ENCODE data around the gene PARD3.
A peak's percentile ranks its signal among the peaks of the same experiment; 100 is the strongest.

PARD3 gene

DNA sequence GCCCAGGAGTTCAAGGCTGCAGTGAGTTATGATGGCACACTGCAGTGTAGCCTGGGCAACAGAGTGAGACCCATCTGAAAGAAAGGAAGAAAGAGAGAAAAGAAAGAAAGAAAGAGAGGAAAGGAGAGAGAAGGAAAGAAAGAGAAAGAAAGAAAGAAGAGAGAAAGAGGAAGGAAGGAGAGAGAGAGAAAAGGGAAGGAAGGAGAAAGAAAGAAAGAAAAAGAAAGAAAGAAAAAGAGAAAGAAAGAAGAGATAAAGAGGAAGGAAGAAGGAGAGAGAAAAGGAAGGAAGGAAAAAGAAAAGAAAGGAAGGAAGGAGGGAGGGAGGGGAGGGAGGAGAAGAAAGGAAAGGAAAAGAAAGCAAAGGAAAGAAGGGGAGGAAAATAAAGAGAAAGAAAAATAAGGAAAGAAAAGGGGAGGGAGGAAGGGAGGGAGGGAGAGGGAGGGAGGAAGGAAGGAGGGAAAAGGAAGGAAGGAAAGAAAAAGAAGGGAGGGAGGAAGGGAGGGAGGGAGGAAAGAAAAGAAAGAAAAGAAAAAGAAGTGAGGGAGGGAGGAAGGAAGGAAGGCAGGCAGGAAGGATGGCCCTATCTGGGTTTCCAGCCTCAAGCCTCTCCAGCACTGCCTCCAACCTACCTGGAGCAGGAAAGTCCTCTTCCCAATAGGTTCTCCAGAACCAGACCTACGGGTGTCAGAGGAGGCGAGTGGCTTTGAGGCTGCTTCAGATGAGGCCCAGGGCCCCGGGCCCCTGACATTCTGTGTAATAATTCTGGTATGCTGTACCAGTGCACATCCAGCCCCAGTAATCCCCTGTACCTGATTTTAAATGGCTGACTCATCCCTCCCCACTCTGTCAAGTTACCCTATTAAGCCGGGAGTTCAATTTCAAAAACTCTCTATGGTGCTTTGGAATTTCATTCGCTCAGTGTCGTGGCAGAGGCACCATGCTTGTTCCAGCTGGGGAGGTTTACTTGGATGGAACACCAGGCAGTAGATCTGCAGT lies 6.8 kb upstream of the PARD3 start:
- intact Hi-C loops (cut with DNase I; ENCODE audit: low total_unique reads): no loop called here
- H3K27ac ChIP-seq: no peak overlapping the region
- TF ChIP-seq, protein P1, sequence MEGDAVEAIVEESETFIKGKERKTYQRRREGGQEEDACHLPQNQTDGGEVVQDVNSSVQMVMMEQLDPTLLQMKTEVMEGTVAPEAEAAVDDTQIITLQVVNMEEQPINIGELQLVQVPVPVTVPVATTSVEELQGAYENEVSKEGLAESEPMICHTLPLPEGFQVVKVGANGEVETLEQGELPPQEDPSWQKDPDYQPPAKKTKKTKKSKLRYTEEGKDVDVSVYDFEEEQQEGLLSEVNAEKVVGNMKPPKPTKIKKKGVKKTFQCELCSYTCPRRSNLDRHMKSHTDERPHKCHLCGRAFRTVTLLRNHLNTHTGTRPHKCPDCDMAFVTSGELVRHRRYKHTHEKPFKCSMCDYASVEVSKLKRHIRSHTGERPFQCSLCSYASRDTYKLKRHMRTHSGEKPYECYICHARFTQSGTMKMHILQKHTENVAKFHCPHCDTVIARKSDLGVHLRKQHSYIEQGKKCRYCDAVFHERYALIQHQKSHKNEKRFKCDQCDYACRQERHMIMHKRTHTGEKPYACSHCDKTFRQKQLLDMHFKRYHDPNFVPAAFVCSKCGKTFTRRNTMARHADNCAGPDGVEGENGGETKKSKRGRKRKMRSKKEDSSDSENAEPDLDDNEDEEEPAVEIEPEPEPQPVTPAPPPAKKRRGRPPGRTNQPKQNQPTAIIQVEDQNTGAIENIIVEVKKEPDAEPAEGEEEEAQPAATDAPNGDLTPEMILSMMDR (IDR thresholded peaks at IDR 0.05): no peak
- no peak for DNase-seq
- H3K27me3 ChIP-seq: no peaks in the 10 kb centered on the region
- no peaks in the 10 kb centered on the region for H3K36me3 ChIP-seq
- H3K4me3 ChIP-seq: no peak overlapping the region
- H3K9me3 ChIP-seq: no peaks in the 10 kb centered on the region
- H3K4me1 ChIP-seq: peaks cover 0 to under 1% (median under 1%) of the 10 kb centered on the region in 4 donors

DNA sequence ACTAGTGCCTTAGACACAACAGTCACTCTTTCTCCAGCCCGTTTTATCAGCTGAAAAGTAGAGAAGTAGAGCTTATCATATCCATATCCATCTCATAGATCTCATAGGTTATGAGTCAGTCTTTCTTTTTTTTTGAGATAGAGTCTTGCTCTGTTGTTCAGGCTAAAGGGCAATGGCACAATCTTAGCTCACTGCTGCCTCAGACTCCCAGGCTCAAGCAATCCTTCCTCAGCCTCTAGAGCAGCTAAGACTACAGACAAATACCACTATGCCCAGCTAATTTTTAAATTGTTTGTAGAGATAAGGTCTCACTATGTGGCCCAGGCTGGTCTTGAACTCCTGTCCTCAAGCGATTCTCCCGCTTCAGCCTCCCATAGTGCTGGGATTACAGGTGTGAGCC lies 2.5 kb upstream of the PARD3 start:
- H3K36me3 ChIP-seq: no peaks in the 10 kb centered on the region
- H3K9me3 ChIP-seq: no peaks in the 10 kb centered on the region
- no peak overlapping the region for H3K27ac ChIP-seq
- H3K4me1 ChIP-seq: peaks cover 0 to 27% (median 14%) of the 10 kb centered on the region in 4 donors
- H3K27me3 ChIP-seq: no peaks in the 10 kb centered on the region
- DNase-seq: no peak
- no peak overlapping the region for H3K4me3 ChIP-seq
- intact Hi-C loops (cut with DNase I; ENCODE audit: low total_unique reads): loop anchor here (10.0 kb wide), 1 partner anchor 103 kb away; no protein-coding TSS in a partner anchor
- TF ChIP-seq, protein P1 (IDR thresholded peaks at IDR 0.05): no peak

DNA sequence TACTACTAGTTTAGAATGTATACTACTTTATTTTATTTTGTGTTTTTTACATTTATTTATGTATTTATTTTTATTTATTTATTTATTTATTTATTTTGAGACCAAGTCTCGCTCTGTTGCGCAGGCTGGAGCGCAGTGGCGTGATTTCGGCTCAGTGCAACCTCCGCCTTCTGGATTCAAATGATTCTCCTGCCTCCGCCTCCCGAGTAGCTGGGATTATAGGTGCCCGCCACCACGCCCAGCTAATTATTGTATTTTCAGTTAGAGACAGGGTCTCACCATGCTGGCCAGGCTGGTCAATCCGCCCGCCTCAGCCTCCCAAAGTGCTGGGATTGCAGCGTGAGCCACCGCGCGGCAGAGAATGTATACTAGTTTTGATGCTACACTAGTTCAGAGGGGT lies 2.0 kb upstream of the PARD3 start:
- intact Hi-C loops (cut with DNase I; ENCODE audit: low total_unique reads): loop anchor here (10.0 kb wide), 1 partner anchor 102 kb away; no protein-coding TSS in a partner anchor

DNA sequence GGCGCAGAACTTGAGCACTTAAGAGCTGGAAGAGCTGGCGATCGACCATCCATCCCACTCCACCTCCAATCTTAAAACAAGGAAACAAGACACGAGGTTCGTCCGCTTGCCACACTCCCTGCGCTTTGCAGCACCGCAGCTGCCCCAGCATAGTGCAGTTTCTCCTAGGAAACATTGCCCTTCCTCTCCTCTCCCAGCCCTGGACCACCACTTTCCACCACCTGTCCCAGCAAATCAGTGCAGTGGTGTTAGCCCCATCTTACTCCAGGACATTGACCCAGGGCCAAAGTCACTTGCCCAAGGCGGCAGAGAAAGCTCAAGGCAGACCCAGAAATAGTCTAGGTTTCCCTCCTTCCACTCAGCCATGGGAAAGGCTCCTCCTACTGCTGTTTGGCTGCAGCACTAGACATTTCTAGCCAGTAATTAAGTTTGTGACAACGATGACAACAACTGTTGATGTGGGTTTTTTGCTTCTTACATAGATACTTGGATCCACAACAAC lies 1.5 kb upstream of the PARD3 start:
- intact Hi-C loops (cut with DNase I; ENCODE audit: low total_unique reads): loop anchor here (10.0 kb wide), 1 partner anchor 102 kb away; no protein-coding TSS in a partner anchor
- TF ChIP-seq, protein P1 (IDR thresholded peaks at IDR 0.05): no peak
- Histone ChIP-seq H3K9me3 (no peaks in the 10 kb centered on the region), H3K27me3 (no peaks in the 10 kb centered on the region), H3K4me3 (peak overlapping the region; percentile 91 to 97), H3K4me1 (peaks cover 0 to 30% (median 15%) of the 10 kb centered on the region in 4 donors), H3K36me3 (no peaks in the 10 kb centered on the region), H3K27ac (peak overlapping the region in 1 of 2 donors; percentile 70)
- peak in 1 of 2 donors; percentile 34 for DNase-seq

More for the DNA sequence above, 2.0 kb upstream of the PARD3 start:
- no peak overlapping the region for H3K4me3 ChIP-seq
- no peaks in the 10 kb centered on the region for H3K27me3 ChIP-seq
- H3K9me3 ChIP-seq: no peaks in the 10 kb centered on the region
- H3K4me1 ChIP-seq: peaks cover 0 to 27% (median 15%) of the 10 kb centered on the region in 4 donors
- no peaks in the 10 kb centered on the region for H3K36me3 ChIP-seq
- DNase-seq: no peak
- TF ChIP-seq, protein P1 (IDR thresholded peaks at IDR 0.05): no peak
- H3K27ac ChIP-seq: no peak overlapping the region

DNA sequence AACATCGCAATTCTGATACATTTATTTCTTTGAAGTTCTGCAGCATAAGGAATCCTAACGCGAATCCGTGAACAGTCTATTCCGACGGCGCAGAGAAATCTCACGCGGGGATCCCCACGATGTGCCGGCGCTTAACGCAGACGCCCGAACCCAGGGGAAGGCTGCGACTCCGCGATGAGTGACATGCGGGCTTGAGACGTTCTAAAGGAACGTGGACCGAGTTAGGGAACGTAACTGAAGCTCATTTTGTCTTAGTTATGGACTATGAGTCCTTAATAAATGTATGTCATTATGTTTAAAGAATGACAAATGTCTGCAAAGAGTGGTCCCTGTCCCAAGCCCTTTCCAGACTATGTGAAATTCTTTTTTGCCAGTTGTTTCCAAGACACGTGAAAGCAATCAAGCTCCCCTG lies 995 bp upstream of the PARD3 start:
- peaks cover 0 to 31% (median 15%) of the 10 kb centered on the region in 4 donors for H3K4me1 ChIP-seq
- TF ChIP-seq, protein P1 (IDR thresholded peaks at IDR 0.05): no peak
- H3K9me3 ChIP-seq: no peaks in the 10 kb centered on the region
- peak overlapping the region in 1 of 2 donors; percentile 70 for H3K27ac ChIP-seq
- H3K27me3 ChIP-seq: no peaks in the 10 kb centered on the region
- intact Hi-C loops (cut with DNase I; ENCODE audit: low total_unique reads): loop anchor here (10.0 kb wide), 1 partner anchor 101 kb away; no protein-coding TSS in a partner anchor
- DNase-seq: no peak
- H3K4me3 ChIP-seq: peak overlapping the region; percentile 91 to 97
- H3K36me3 ChIP-seq: no peaks in the 10 kb centered on the region
